PC-9 (cell line): ENCODE results near the gene ECD.

Experiments
- CTCF ChIP-seq: fragments of 200-600 bp; sonication (generic); conservative IDR thresholded peaks from 2 replicates; pipeline ENCODE4 v1.6.1; 2017; ENCODE audit warnings: mixed run types, antibody characterized with exemption, mild to moderate bottlenecking, moderate library complexity
- EZH2 ChIP-seq: fragments of 200-600 bp; sonication (generic); IDR thresholded peaks from 2 replicates; pipeline ENCODE4 v1.8.0; 2017; ENCODE audit warnings: antibody characterized with exemption, low read depth

- TF ChIP-seq CTCF: no peak
- no peak for TF ChIP-seq EZH2
These were observed 38.1 kb upstream of the ECD start for GRCh38 chr10:73205890-73206289.
